GM19455 (cell line): ENCODE results near the gene MUC15.
"Not testable (repeated sequence)": the region's sequence is repeated elsewhere in the genome, so short reads cannot be mapped to it uniquely, and the experiment has no call there.

Source experiments
- ATAC-seq: cut with Tn5 transposase; IDR thresholded peaks from one replicate; pipeline ENCODE4 v1.9.1; 2021; ENCODE audit not compliant: unreplicated experiment

Gene MUC15

GRCh38 chr11:26571861-26572654, at the start of gene MUC15:
Gene MUC15 (minus strand): TSS chr11:26572263. CDS start chr11:26567094, 5,169 bp downstream.
- no peak for ATAC-seq

GRCh38 chr11:26621132-26621531, 49.1 kb upstream of the MUC15 start:
- ATAC-seq, result no peak

GRCh38 chr11:26620282-26621045, 48.4 kb upstream of the MUC15 start:
- no peak for ATAC-seq

GRCh38 chr11:26618441-26618840, 46.4 kb upstream of the MUC15 start:
- no peak for ATAC-seq

GRCh38 chr11:26613759-26614158, 41.7 kb upstream of the MUC15 start:
- no peak for ATAC-seq

GRCh38 chr11:26608507-26609146, 36.6 kb upstream of the MUC15 start:
- peak; percentile 40 for ATAC-seq

GRCh38 chr11:26607725-26608506, 35.9 kb upstream of the MUC15 start:
- peak; percentile 71 for ATAC-seq

GRCh38 chr11:26599876-26600434, 27.9 kb upstream of the MUC15 start:
- ATAC-seq, result no peak

GRCh38 chr11:26599425-26599824, 27.4 kb upstream of the MUC15 start:
- no peak for ATAC-seq

GRCh38 chr11:26597899-26598298, 25.8 kb upstream of the MUC15 start:
- no peak for ATAC-seq

GRCh38 chr11:26597049-26597689, 25.1 kb upstream of the MUC15 start:
- not testable (repeated sequence) for ATAC-seq

- ATAC-seq, result not testable (repeated sequence)
Observed at GRCh38 chr11:26595207-26595865, 23.3 kb upstream of the MUC15 start.

- no peak for ATAC-seq
Observed at GRCh38 chr11:26593691-26594090, 21.6 kb upstream of the MUC15 start.

GRCh38 chr11:26587073-26587472, 15.0 kb upstream of the MUC15 start:
- no peak for ATAC-seq

- ATAC-seq, result no peak
Observed at GRCh38 chr11:26584818-26585217, 12.8 kb upstream of the MUC15 start.

GRCh38 chr11:26583550-26583949, 11.5 kb upstream of the MUC15 start:
- no peak for ATAC-seq

GRCh38 chr11:26580929-26581328, 8.9 kb upstream of the MUC15 start:
- ATAC-seq, result no peak

GRCh38 chr11:26579683-26580082, 7.6 kb upstream of the MUC15 start:
- no peak for ATAC-seq

GRCh38 chr11:26578998-26579661, 7.1 kb upstream of the MUC15 start:
- no peak for ATAC-seq
